RWPE1 (cell line): Measurements from ENCODE around the gene CCL23.

Source experiments
- CTCF ChIA-PET: fragments of 350-600 bp; sonication (Branson Sonifier 250); formaldehyde crosslinking; extraction: SDS; loops from one replicate; lab custom pipeline; 2021; lab: Yijun Ruan, JAX
- POLR2A ChIA-PET: fragments of 400-600 bp; formaldehyde crosslinking; extraction: SDS; loops from one replicate; lab custom pipeline; 2020; ENCODE audit warnings: antibody characterized with exemption; ENCODE audit not compliant: low non-redundant PET; lab: Yijun Ruan, JAX
- DNase-seq: peaks from one replicate; pipeline ENCODE4 v3.0.0; 2012; ENCODE audit warnings: low spot score
- H3K27ac ChIP-seq: fragments of 450-650 bp; 2 replicates; pipeline ENCODE4 v1.5.1; 2017
- TF ChIP-seq, protein P1 (sequence below): fragments of 450-650 bp; conservative IDR thresholded peaks from 2 replicates; pipeline ENCODE4 v1.5.1; 2017; ENCODE audit warnings: low read depth, mild to moderate bottlenecking

Gene CCL23

DNA sequence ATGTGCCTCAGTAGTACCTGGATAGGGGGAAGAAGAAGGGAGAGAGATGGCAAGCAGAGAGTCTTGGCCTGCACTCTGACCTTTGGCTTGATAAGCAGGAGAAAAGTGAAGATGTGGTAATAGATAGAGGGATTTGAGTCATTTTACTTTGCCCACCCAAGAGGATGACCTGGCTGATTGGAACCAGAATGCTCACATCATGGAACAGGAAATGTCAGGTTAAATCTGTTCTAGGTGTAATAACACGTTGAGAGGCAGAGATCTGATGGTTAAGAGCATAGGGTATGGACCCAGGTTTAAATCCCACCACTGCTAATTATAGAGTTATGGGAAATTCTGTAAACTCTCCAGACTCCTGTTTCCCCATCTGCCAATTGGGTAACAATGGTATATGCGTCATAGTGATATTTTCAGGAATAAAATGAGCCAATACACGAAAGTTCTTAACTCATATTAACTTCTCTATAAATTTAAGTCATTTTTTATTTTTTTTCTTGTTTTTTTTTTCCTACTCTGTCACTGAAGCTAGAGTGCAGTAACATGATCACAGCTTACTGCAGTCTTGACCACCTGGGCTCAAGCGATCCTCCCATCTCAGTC, 38.2 kb upstream of the CCL23 start:
- TF ChIP-seq, protein P1, sequence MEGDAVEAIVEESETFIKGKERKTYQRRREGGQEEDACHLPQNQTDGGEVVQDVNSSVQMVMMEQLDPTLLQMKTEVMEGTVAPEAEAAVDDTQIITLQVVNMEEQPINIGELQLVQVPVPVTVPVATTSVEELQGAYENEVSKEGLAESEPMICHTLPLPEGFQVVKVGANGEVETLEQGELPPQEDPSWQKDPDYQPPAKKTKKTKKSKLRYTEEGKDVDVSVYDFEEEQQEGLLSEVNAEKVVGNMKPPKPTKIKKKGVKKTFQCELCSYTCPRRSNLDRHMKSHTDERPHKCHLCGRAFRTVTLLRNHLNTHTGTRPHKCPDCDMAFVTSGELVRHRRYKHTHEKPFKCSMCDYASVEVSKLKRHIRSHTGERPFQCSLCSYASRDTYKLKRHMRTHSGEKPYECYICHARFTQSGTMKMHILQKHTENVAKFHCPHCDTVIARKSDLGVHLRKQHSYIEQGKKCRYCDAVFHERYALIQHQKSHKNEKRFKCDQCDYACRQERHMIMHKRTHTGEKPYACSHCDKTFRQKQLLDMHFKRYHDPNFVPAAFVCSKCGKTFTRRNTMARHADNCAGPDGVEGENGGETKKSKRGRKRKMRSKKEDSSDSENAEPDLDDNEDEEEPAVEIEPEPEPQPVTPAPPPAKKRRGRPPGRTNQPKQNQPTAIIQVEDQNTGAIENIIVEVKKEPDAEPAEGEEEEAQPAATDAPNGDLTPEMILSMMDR, result no peak
- POLR2A ChIA-PET, result no interaction called here

DNA sequence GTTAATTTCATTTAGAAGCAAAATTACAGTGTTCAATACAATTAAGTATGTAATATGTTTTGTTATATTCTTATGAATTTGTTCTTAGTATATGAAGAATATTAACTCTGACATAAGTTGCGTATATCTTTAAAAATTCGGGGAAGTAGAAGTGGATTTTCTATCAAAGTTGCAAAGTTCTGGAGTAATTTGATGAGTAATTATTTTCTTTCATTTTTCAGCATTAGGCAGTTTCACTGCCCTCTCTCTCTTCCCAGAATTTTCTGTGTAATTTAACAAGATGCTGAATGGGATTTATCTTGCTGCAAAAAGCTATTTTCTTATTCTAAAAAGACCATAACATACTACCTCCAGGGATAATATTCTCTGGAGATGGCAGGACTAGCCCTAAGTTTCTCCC, 37.4 kb upstream of the CCL23 start:
- no peak for DNase-seq
- ChIA-PET CTCF (no interaction called here), POLR2A (no interaction called here)
- no peak overlapping the region for H3K27ac ChIP-seq
- TF ChIP-seq, protein P1, result no peak

More for the DNA sequence above, 38.2 kb upstream of the CCL23 start:
- CTCF ChIA-PET, result interaction anchor here (0.6 kb wide), 1 partner anchor 88 kb away, joined by 3 read pairs; no protein-coding TSS in a partner anchor
- no peak overlapping the region for H3K27ac ChIP-seq
- DNase-seq, result no peak

DNA sequence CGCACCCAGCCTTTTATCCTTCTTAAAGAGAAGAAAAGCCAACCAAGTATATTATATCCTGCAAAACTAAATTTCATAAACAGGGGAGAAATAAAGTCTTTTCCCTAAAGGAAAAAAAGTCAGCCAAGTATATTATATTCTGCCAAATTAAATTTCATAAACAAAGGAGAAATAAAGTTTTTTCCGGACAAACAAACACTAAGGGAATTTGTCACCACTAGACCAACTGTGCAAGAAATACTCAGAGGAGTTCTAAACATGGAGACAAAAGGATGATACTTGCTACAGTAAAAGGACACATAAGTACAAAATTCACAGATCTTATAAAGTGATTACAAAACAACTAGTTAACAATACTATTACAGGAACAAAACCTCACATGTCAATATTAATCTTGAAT, 31.9 kb upstream of the CCL23 start:
- POLR2A ChIA-PET, result no interaction called here

DNA sequence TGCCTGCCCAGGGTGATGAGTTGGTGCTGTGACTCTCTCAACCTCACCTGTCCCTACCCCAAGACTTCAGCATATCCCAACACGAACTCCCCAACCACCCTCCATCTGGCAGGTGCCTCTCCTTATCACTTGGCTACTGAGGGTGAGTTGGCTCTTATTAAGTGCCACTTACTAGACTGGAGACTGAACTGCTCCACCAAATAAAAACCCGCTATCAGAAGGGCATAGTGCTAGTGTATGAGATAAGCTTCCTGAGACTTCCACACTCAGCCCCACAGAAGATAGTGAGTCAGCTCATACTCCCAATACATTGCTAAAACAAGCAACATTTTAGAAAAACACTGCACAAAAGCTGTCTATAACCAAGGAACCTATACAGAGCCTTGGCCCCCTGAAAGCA, 30.3 kb upstream of the CCL23 start:
- CTCF ChIA-PET, result no interaction called here
- no peak for DNase-seq
- H3K27ac ChIP-seq, result no peak overlapping the region
- TF ChIP-seq, protein P1, result no peak
- POLR2A ChIA-PET, result no interaction called here

More for the DNA sequence above, 31.9 kb upstream of the CCL23 start:
- DNase-seq, result no peak
- TF ChIP-seq, protein P1, result no peak
- CTCF ChIA-PET, result interaction anchor here (0.6 kb wide), 1 partner anchor 72 kb away, joined by 3 read pairs; no protein-coding TSS in a partner anchor
- H3K27ac ChIP-seq, result no peak overlapping the region

DNA sequence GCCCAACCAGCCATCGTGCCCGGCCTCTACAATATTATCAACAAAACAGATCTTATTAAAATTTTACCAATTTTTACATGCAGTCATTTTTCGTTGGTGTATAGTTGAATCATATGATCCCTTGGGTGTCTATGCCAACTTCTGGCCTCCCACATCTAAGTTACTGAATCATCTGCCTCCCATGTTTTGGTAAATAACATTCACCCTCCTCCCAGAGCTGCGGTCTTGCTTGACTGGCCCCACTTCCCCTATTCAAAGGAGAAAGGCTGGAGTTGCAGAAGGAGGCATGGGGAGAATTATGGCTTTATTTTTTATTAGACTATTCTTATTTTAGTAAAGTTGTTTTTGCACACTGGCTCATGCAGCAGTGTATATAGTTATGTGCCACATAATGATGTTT, 18.5 kb upstream of the CCL23 start:
- POLR2A ChIA-PET, result no interaction called here
- CTCF ChIA-PET, result no interaction called here
- TF ChIP-seq, protein P1, result no peak
- no peak overlapping the region for H3K27ac ChIP-seq
- DNase-seq, result no peak

DNA sequence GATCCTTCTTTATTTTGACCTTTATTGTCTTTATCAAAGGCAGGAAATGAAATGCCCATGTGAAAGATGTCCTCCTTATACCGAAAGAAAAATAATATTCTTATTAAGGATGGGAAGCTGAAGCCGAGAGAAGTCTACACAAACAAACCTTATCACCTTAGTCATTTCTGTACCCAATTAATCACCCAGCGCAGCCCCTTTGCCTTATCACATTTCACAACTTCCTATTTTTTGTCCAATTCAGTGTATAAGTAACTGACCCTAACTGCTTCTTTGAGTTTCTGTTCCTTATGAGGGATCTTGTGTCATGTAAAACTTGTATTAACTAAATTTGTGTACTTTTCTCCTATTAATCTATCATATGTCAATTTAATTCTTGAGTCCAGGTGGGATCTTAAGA, 16.4 kb upstream of the CCL23 start:
- DNase-seq, result no peak
- ChIA-PET CTCF (no interaction called here), POLR2A (no interaction called here)

More for the DNA sequence above, 16.4 kb upstream of the CCL23 start:
- TF ChIP-seq, protein P1, result no peak
- H3K27ac ChIP-seq, result no peak overlapping the region
